Fibroblast of upper back skin (primary cell): ENCODE results near the gene TGOLN2.
A peak's percentile ranks its signal among the peaks of the same experiment; 100 is the strongest.
"Not testable (repeated sequence)": the region's sequence is repeated elsewhere in the genome, so short reads cannot be mapped to it uniquely, and the experiment has no call there.

Experiments
- DNase-seq: peaks from one replicate; pipeline ENCODE4 v3.0.0-alpha.2; 2013

Gene TGOLN2

DNA sequence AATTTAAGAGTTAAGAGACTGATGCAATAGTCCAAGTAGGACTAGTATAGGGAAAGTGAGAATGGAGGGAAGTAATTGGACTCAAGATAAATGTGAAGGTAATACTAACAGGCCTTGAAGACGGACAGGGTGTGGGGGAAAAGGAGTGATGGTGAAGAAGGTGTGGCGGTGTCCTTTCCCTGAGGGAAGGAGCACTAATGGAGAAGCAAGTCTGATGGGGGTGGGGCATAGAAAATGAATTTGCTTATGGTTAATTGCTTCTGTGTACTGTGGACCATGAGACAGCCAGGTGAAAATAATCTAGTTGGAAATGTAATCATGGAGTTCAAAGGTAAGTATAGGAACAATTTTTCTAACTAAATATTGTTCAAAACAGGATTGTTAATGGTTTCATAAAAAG, 7.1 kb upstream of the TGOLN2 start:
- no peak for DNase-seq

GRCh38 chr2:85333877-85334276, 6.1 kb upstream of the TGOLN2 start:
- DNase-seq = not testable (repeated sequence)

DNA sequence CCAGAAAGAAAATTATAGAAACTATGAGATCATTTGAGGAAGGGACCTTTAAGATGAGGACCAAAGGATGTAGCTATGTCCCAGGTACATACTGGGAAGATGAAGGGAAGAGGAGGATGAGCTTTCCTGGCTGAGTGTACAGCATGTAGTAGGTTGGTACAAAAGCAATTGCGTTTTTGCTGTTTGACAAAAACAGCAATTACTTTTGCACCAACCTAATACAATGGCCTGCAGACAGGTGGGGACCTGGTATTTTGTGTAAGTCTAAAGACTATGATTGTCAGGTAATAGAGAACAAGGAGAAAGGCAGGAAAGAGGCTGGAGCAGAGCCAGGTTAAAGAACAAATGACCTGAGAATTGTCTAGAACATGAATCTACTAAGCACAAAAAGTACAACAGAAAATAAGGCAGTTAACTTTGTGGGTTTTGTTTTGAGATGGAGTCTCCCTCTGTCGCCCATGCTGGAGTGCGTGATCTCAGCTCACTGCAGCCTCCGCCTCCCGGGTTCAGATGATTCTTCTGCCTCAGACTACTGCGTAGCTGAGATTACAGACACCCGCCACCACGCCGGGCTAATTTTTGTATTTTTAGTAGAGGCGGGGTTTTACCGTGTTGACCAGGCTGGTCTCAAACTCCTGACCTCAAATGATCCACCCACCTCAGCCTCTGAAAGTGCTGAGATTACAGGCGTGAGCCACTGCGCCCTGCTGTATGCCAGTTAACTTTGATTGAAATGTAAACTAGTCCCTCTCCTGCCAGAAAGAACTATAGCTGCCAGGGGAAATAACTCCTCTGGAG, 3.2 kb upstream of the TGOLN2 start:
- DNase-seq = no peak

- DNase-seq = not testable (repeated sequence)
These were observed 1.9 kb upstream of the TGOLN2 start for GRCh38 chr2:85329701-85330100.

DNA sequence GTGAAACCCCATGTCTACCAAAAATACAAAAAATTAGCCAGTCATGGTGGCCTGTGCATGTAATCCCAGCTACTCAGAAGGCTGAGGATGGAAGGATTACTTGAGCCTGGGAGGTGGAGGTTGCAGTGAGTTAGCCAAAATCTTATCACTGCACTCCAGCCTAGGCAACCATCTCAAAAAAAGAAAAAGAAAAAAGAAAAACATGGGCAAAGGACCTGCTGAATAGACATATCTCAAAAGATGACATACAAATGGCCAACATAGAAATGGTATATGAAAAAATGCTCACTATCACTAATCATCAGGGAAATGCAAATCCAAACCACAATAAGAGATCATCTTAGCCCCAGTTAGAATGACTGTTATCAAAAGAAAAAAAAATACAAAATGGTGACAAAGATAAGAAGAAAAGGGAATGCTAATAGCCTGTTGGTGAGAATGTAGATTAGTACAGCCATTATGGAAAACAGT, 1.4 kb upstream of the TGOLN2 start:
- no peak for DNase-seq

GRCh38 chr2:85327160-85327821, 498 bp downstream of the TGOLN2 start:
- peak; percentile 17 for DNase-seq

GRCh38 chr2:85326406-85327159, 1.2 kb downstream of the TGOLN2 start:
- no peak for DNase-seq

- DNase-seq = no peak
These were observed 2.4 kb downstream of the TGOLN2 start for GRCh38 chr2:85325466-85325811.

DNA sequence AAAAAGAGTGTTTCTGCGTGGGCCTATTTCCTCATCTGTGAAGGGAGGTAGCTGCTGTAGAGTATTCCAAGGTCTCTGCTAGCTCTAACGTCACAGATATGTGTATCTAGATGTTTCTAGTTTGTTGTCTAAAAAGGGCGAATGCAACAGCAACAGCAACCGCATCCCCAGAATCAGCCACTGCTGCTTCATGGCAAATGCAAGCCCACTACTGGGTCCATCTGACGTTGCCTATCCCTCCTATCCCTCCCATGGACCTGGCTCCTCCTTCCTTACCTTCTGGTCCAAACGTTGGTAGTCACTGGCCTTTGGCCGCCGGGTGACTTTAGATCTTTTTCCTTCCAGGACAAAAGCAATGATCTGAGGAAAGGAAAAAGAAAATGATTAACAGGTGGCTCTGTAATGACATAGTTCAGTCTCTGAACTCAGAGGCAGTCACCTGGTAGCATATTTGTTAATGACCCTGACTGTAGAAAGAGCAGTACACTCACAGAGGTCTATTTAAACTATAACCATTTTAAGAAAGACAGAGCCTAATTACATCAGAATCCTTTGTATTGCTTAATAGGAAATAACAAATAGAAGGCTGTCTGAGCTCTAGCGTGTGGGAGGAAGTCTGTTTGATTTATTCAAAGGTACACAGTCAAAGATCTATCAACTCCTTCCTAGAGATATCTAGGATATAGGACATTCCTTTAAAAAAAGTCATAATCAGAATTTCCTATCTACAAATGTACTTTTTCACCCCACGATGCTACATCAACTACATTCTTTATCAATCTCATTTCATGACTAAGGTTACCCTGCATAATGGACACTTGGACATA, 2.9 kb downstream of the TGOLN2 start:
- DNase-seq = no peak

- DNase-seq = not testable (repeated sequence)
These were observed 3.8 kb downstream of the TGOLN2 start for GRCh38 chr2:85323988-85324367.

DNA sequence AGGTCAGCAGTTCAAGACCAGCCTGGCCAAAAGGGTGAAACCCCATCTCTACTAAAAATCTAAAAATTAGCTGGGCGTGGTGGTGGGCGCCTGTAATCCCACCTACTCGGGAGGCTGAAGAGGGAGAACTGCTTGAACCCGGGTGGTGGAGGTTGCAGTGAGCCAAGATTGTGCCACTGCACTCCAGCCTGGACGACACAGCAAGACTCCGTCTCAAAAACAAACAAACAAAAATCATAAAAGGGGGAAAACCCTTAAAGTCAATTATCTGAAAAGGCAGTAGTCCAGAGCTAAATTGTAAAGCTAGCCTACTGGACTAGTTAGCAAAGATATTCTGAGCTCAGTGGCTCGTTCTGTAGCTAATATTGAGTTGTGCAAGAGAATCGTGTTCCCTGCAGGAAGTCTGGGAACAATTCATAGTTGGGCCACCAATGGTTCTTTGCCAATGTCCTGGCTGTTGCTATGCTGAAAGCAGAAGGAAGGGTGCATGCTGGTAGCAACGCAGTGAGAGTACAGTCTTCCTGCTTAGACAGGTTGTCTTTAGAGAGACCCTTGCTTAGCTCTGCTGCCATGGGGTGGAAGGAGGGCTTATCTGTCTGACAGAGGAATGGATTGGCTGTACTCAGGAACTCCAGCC, 4.3 kb downstream of the TGOLN2 start:
- no peak for DNase-seq

- no peak for DNase-seq
These were observed 8.0 kb downstream of the TGOLN2 start for GRCh38 chr2:85319796-85320195.

DNA sequence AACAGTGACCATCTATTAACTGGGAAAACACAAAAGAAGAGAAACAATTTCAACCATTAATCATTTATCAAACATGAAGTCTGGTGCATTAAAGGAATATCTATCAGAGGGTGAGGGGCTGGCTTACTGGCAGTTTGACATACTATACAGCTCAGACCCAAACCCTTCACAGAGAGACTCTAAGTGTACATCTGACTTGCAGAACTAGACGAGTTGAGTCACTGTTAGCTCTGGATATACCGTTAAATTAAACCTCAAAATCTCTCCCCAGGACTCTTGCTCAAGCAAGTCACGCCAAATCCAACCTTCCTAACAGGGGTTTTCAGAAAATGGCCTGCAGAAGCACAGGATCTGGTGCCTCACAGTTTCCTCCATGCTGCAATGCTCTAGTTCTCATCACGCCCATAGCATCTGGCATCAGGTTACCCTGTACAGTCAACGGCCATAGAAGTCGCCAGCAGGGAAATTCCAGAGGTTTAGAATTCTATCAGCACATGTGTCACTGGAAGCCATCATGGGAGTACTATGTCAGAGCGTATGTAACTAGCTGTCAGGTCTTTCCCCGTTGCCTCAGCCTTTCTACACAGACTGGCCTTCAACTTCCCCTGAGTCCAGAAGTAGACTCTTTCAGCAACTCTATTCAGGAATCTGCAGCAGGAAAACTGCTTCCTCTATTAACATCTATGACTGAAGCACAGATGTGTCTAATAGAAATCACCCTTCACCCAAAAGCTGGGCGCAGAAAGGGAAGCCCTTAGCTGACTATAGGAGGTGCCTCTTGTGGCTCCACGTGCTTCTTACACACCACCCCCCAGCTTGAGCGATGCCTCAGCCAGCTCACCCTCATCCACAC, 9.3 kb downstream of the TGOLN2 start:
- DNase-seq = peak; percentile 79

- DNase-seq = not testable (repeated sequence)
These were observed 11.9 kb downstream of the TGOLN2 start for GRCh38 chr2:85315921-85316320.

DNA sequence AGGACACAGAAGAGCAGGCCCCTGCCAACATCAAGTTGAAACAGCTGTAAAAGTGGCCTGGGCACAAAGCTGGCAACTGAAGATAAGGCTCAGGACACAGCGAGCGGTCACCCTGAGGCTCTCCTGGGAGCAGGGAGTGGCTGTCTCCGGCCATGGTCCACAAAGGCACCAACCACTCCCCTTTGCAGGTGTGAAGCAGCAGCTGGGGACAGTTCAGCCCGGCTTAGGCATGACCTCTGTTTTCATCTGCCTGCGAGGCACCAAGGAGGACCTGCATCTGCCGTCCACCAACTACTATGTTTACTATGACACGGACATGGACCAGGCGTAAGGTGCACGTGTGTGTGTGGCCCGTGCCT, 12.9 kb downstream of the TGOLN2 start:
- no peak for DNase-seq

DNA sequence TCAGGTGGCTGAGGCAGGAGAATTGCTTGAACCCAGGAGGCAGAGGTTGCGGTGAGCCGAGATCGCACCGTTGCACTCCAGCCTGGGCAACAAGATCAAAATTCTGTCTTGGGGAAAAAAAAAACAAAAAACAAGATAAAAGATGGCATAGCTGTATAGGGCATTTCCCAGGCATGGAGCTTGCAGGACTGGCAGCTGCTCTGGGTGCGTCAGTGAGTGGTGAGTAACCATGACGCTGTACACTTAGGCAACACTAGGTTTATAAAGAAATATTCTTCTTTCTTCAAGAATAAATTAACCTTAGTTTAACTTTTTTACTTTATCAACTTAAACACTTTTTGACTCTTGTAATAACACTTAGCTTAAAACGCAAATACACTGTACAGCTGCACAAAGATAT, 15.4 kb downstream of the TGOLN2 start:
- DNase-seq = peak; percentile 21

DNA sequence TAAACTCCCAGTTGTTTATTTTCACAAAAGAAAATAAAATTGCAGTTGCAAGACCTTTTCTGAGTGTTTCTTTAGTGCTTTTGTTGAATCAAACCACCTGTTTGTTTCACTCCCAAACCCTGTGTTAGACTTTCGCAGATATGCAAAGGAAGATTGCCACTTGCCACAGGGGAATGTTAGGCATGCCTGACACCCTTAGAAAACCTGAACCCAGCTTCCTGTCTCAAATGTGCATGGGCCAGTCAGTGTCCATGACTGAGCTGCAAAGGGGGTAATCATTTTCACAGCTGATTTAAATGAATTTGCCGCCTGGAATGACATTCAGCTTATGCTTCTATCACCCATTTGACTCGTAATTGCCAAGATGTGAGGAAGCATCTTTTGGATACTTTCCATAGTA, 17.5 kb downstream of the TGOLN2 start:
- no peak for DNase-seq

DNA sequence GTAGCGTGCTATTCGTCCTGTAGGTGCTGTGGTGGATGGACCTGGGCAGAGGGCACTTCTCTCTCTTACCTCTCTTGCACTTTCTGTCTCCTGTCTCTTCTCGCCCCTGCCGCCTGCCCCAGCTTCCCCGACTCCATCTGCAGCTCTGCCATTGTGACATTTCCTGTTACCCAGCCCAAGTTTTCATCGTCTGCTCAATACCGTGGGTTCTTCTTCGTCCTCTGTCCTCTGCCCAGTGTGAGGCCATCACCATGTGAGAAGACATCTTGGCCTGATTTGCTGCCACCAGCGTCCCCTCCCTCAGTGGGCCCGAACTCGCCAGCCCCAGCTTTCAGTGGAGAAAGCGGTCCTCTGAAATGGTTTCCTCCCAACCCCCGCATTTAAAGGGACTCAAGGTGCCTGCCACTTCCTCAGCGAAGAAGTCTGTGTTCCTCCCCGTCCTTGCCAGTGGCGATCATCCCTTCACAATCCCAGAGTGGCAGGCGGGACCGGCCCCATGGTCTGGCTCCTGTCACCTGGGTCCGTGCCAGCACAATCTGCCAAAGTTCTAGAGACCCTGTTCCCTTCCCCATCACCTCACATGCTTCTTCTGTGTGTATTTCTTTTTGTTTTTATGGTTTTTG, 18.0 kb downstream of the TGOLN2 start:
- DNase-seq = no peak

- peak; percentile 30 for DNase-seq
These were observed 18.8 kb downstream of the TGOLN2 start for GRCh38 chr2:85308896-85309555.

- no peak for DNase-seq
These were observed 19.6 kb downstream of the TGOLN2 start for GRCh38 chr2:85308201-85308600.
